GM21367 (cell line): Measurements from ENCODE around the gene BICD2.
A peak's percentile ranks its signal among the peaks of the same experiment; 100 is the strongest.
"Not testable (repeated sequence)": the region's sequence is repeated elsewhere in the genome, so short reads cannot be mapped to it uniquely, and the experiment has no call there.

Source experiments
- ATAC-seq: cut with Tn5 transposase; IDR thresholded peaks from one replicate; pipeline ENCODE4 v1.9.1; 2021; ENCODE audit not compliant: unreplicated experiment

Gene BICD2

DNA sequence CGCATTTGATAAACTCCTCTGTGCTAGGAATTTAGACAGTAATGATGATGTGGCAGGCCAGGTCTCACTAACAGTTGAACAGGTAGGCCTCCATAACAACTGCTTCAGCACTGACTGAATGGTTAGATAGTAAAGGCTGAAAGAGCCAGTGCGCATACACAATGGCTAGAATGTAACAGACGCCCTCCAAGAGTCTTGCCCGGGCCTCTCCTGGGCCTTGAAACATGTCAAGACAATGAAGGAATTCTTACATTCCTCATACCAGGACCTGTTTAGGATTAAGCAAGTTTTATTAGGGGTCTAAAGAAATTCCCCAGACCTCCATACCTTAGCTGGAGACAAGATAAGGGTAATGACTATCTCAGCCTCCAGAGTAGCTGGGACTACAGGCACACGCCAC, 6.7 kb upstream of the BICD2 start:
- ATAC-seq, result no peak

DNA sequence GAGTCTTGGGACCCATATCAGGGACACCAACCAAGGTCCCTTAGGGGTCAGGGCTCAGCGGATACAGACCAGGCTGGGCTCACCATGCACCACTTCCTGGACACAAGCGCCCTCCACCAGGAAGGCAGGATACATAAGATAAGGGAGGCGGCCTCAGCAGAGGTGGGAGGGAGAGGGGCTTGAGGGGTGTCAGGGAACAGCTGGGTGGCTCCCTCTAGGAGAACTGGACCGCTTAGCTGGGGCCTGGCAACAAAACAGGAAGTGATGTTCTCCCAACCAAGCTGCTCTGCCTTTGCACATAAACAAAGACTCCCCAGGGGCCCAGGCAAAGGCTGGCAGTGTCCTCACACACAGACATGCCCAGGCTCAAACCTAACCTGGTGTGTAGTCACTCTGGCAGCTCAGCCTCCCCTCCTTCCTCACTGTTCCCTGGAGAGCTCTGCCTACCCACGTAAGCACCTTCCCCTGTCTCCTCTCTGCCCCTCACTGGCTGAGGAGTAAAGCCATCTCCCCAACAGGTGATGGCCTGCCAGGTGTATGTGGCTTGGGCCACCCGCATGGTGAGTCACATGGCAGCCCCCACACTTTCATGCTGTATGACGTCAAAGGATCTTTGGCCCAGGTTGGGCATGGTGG, 5.8 kb upstream of the BICD2 start:
- no peak for ATAC-seq

DNA sequence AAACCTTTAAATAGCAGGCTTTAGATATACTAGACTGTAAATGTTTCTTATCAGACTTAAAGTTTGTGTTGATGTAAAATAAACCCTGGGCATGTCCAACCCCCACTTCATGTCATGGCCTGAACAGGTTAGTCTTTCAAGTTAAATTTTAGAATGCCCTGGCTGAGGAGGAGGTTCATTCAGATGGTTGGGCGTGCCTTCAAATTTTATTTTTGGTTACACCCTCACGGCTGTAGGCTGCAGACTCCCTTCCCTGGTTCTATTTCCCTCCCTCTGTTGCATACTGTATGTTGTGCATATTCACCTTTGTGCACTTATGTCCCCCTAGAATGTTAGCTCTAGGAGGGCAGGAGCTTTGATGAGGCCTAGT, 5.3 kb upstream of the BICD2 start:
- ATAC-seq, result no peak

GRCh38 chr9:92769286-92769685, 4.7 kb upstream of the BICD2 start:
- ATAC-seq, result no peak

DNA sequence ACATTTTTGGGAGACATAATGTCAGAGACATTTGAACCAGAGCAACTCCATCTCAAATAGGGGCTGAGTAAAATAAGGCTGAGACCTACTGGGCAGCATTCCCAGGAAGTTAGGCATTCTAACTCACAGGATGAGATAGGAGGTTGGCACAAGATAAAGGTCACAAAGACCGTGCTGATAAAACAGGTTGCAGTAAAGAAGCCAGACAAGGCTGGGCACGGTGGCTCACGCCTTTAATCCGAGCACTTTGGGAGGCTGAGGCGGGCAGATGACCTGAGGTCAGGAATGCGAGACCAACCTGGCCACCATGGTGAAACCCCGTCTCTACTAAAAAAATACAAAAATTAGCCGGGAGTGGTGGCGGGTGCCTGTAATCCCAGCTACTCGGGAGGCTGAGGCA, 4.2 kb upstream of the BICD2 start:
- not testable (repeated sequence) for ATAC-seq

GRCh38 chr9:92767066-92768054, 2.7 kb upstream of the BICD2 start:
- ATAC-seq, result no peak

GRCh38 chr9:92764988-92765936, 629 bp upstream of the BICD2 start:
- ATAC-seq, result peak; percentile 44

DNA sequence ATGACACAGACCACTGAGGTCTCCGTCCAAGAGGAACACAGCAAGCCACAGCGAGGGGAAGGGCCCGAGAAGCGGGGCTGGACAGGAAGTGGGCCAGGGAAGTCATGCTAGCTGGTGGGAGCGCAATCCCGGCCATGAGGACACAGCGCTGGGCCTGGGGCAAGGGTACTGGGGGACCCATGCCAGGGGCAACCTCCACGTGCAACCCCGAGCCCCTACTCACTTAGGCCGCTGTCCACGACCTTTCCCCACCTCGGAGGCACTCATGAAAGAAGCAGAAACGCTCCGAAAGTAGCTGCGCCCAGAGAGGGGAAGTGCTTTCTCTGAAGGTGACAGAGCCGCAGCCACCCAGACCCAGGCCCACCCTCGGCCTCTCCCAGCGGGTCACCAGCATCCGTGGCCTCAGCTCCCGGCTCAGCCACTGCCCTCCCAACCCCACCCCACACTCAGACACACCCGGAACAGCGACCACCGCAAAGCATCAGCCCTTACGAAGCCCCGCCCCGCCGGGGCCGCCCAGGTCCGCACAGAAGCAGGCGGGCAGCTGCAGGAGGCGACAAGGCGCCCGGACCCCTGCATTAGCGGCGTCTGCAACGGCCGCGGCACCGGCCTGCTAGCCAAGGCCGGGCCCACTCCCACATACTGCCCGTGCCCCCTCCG, 782 bp downstream of the BICD2 start:
- ATAC-seq, result no peak

DNA sequence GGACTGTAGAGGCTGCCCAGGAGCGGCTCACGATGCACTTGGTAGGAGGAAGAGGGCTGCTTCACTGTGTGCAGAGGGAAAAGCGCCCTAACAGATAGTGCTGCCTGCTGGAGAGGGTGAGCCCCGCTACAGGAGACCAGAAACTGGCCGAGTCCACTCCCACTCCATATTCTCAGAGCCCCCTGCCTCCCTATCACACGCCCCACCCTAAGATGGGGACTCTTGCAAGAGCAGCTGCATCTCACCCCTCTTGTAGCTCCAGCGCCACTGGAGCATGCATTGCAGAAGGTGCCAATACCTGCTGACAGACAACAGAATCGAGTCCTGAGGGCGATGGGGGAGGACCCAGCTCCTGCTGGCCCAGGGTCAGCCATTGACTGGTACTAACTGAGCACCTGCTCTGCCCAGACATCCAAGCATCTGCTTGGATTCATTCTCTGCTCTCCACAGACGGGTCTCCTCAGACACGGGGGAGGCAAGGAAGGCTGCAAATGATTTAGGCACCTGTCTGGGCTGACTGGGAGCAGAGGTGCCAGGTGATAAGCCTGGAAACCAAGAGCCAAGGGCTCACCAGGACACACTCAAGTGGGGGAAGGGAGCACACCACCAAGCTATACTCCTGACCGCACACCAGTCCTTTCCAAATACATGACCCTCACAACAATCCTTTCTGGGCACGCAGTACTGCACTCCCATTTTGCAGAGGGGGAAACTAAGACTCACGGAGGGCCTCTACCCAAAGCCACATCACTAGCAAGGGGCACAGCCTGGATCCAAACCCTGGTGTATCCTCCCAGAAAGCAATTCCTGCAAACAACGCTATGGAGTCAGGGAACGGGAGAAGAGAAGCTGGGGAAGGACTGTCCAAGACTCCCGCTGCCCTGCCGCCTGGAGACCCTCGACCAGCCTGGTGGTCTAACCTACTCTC, 1.6 kb downstream of the BICD2 start:
- no peak for ATAC-seq

- no peak for ATAC-seq
Measured at GRCh38 chr9:92762196-92762595, 2.4 kb downstream of the BICD2 start.

GRCh38 chr9:92761686-92762085, 2.9 kb downstream of the BICD2 start:
- ATAC-seq, result no peak

DNA sequence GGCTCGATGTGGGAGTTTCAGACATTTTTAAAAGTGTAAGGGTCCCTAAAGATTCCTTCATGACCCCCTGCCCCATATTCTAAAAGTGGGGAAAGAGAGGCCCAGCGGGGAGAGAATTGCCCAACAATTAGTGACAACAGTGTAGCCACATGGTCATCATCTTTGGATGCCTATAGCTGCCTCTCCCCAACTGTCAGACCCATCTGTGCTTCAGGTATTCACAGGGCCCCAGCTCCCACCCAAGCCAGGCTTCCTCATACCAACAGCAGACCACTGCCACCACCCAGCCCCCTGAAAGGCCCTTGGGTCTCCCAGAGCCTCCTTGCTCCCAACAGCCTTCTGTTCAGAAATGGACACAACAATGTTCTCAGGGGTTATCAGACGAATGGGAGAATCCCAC, 4.1 kb downstream of the BICD2 start:
- ATAC-seq, result no peak

GRCh38 chr9:92760070-92760469, 4.6 kb downstream of the BICD2 start:
- ATAC-seq, result no peak

- ATAC-seq, result no peak
Measured at GRCh38 chr9:92759446-92759845, 5.2 kb downstream of the BICD2 start.

GRCh38 chr9:92756792-92757191, 7.8 kb downstream of the BICD2 start:
- no peak for ATAC-seq

DNA sequence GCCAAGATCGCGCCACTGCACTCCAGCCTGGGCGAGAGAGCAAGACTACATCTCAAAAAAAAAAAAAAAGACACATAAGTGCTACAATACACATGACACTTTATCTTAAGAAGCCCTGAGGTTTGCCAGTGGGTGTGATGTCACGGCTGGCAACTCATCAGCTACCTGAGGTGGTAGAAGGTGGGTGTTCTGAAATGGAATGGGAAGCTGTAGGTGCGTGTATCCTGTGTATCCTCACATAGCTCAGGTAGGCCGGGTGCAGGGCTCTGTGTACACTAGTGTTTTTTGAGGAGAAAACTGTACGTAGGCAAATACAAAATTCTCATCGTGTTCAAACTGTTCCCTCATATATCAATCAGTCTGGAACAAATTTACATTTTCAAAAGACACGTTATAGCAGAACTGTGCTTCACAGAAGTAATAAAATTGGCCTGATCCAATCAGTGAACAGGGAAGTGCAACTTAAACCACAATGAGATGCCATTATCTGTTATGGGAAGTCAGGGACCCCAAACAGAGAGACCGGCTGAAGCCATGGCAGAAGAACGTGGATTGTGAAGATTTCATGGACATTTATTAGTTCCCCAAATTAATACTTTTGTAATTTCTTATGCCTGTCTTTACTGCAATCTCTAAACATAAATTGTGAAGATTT, 10.4 kb downstream of the BICD2 start:
- no peak for ATAC-seq

- no peak for ATAC-seq
Measured at GRCh38 chr9:92752812-92753404, 11.7 kb downstream of the BICD2 start.

DNA sequence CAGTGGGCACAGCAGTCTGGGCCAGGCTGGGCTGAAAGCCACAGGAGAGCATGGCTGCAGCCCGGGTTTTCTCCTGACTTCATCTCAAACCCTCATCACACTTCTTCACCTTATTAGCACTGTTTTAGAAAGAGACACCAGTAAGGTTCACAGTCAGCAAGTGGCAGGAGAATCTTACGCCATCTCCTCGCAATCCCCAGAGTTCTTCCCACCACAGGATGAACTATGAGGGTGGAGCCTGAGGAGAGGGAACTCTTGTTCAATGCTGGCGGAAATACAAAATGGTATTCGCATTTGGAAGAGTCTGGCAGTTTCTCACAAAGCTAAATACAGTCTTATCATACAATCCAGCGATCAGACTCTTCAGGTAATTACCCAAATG, 14.7 kb downstream of the BICD2 start:
- ATAC-seq, result no peak
